ENCODE data around the gene ERICH6B.

The ERICH6B gene

GRCh38 chr13:45519493-45519892 is 96.0 kb downstream of the ERICH6B start:
- H3F3A ChIP-seq (ENCODE audit: insufficient read depth, low read length) = no peaks in the 10 kb centered on the region
- H3K4me3 ChIP-seq (ENCODE audit: low read depth, low read length, poor library complexity, severe bottlenecking) = no peak overlapping the region
- H4K20me1 ChIP-seq (ENCODE audit: insufficient read depth, low read length) = no peaks in the 10 kb centered on the region
- no peaks in the 10 kb centered on the region for H3K79me2 ChIP-seq (ENCODE audit: insufficient read depth, low read length)
- no peak overlapping the region for H3K4me2 ChIP-seq (ENCODE audit: low read length)
- H3K4me1 ChIP-seq (ENCODE audit: insufficient read depth, low read length, severe bottlenecking) = no peaks in the 10 kb centered on the region
- TF ChIP-seq CTCF (IDR thresholded peaks at IDR 0.05; ENCODE audit: low read length) (no peak), EZH2 (IDR thresholded peaks at IDR 0.05; ENCODE audit: borderline replicate concordance, low read length) (no peak)
- peaks cover 56% of the 10 kb centered on the region for H3K36me3 ChIP-seq (ENCODE audit: insufficient read depth, low read length)
- no peak overlapping the region for H2AFZ ChIP-seq (ENCODE audit: low read length)
- no peak overlapping the region for H3K9ac ChIP-seq (ENCODE audit: low read length)
- no peaks in the 10 kb centered on the region for H3K27me3 ChIP-seq (ENCODE audit: insufficient read depth, low read length)
- no peaks in the 10 kb centered on the region for H3K9me3 ChIP-seq (ENCODE audit: low read length)
- H3K9me2 ChIP-seq (ENCODE audit: low read depth, low read length) = no peaks in the 10 kb centered on the region
- no peak overlapping the region for H3K27ac ChIP-seq (ENCODE audit: low read depth, low read length, poor library complexity, severe bottlenecking)

GRCh38 chr13:45518525-45519245 is 96.9 kb downstream of the ERICH6B start:
- H3K9ac ChIP-seq (ENCODE audit: low read length) = no peak overlapping the region
- H4K20me1 ChIP-seq (ENCODE audit: insufficient read depth, low read length) = no peaks in the 10 kb centered on the region
- no peaks in the 10 kb centered on the region for H3K9me3 ChIP-seq (ENCODE audit: low read length)
- H3K27ac ChIP-seq (ENCODE audit: low read depth, low read length, poor library complexity, severe bottlenecking) = no peak overlapping the region
- no peaks in the 10 kb centered on the region for H3K27me3 ChIP-seq (ENCODE audit: insufficient read depth, low read length)
- no peak overlapping the region for H3K4me2 ChIP-seq (ENCODE audit: low read length)
- H3K79me2 ChIP-seq (ENCODE audit: insufficient read depth, low read length) = no peaks in the 10 kb centered on the region
- TF ChIP-seq EZH2 (IDR thresholded peaks at IDR 0.05; ENCODE audit: borderline replicate concordance, low read length) (no peak), CTCF (IDR thresholded peaks at IDR 0.05; ENCODE audit: low read length) (no peak)
- no peak overlapping the region for H2AFZ ChIP-seq (ENCODE audit: low read length)
- H3K9me2 ChIP-seq (ENCODE audit: low read depth, low read length) = no peaks in the 10 kb centered on the region
- no peak overlapping the region for H3K4me3 ChIP-seq (ENCODE audit: low read depth, low read length, poor library complexity, severe bottlenecking)
- H3K4me1 ChIP-seq (ENCODE audit: insufficient read depth, low read length, severe bottlenecking) = no peaks in the 10 kb centered on the region
- no peaks in the 10 kb centered on the region for H3F3A ChIP-seq (ENCODE audit: insufficient read depth, low read length)
- peaks cover 64% of the 10 kb centered on the region for H3K36me3 ChIP-seq (ENCODE audit: insufficient read depth, low read length)

GRCh38 chr13:45516757-45517156 is 98.8 kb downstream of the ERICH6B start:
- no peak overlapping the region for H3K4me3 ChIP-seq (ENCODE audit: low read depth, low read length, poor library complexity, severe bottlenecking)
- H2AFZ ChIP-seq (ENCODE audit: low read length) = no peak overlapping the region
- H3K79me2 ChIP-seq (ENCODE audit: insufficient read depth, low read length) = no peaks in the 10 kb centered on the region
- H3K4me1 ChIP-seq (ENCODE audit: insufficient read depth, low read length, severe bottlenecking) = no peaks in the 10 kb centered on the region
- no peaks in the 10 kb centered on the region for H3K9me3 ChIP-seq (ENCODE audit: low read length)
- H4K20me1 ChIP-seq (ENCODE audit: insufficient read depth, low read length) = no peaks in the 10 kb centered on the region
- no peaks in the 10 kb centered on the region for H3F3A ChIP-seq (ENCODE audit: insufficient read depth, low read length)
- TF ChIP-seq EZH2 (IDR thresholded peaks at IDR 0.05; ENCODE audit: borderline replicate concordance, low read length) (no peak), CTCF (IDR thresholded peaks at IDR 0.05; ENCODE audit: low read length) (no peak)
- no peak overlapping the region for H3K27ac ChIP-seq (ENCODE audit: low read depth, low read length, poor library complexity, severe bottlenecking)
- no peak overlapping the region for H3K9ac ChIP-seq (ENCODE audit: low read length)
- H3K4me2 ChIP-seq (ENCODE audit: low read length) = no peak overlapping the region
- H3K9me2 ChIP-seq (ENCODE audit: low read depth, low read length) = no peaks in the 10 kb centered on the region
- peaks cover 70% of the 10 kb centered on the region for H3K36me3 ChIP-seq (ENCODE audit: insufficient read depth, low read length)
- no peaks in the 10 kb centered on the region for H3K27me3 ChIP-seq (ENCODE audit: insufficient read depth, low read length)

Data from OCI-LY1 (cell line).